ENCODE measurements around the gene PRR35.

- TF ChIP-seq MXI1 (IDR thresholded peaks at IDR 0.05; ENCODE audit: borderline replicate concordance, low read depth, low read length): no peak
- TF ChIP-seq CTCF (conservative IDR thresholded peaks at IDR 0.05; ENCODE audit: low read depth, low read length): no peak
- no peak for TF ChIP-seq USF2 (IDR thresholded peaks at IDR 0.05; ENCODE audit: low read depth, low read length)
- no peak for TF ChIP-seq NFE2L2 (IDR thresholded peaks at IDR 0.05; ENCODE audit: low read depth, low read length)
- TF ChIP-seq RAD21 (IDR thresholded peaks at IDR 0.05; ENCODE audit: low read length): no peak
- TF ChIP-seq ELK1 (IDR thresholded peaks at IDR 0.05; ENCODE audit: borderline replicate concordance, low read depth, low read length): no peak
- TF ChIP-seq BHLHE40 (IDR thresholded peaks at IDR 0.05; ENCODE audit: low read depth, low read length): no peak
- no peak for TF ChIP-seq POLR2A (IDR thresholded peaks at IDR 0.05; ENCODE audit: low read depth, low read length)
- no peak for TF ChIP-seq RFX5 (IDR thresholded peaks at IDR 0.05; ENCODE audit: low read depth, low read length)
- TF ChIP-seq RCOR1 (IDR thresholded peaks at IDR 0.05; ENCODE audit: insufficient replicate concordance, low read length): no peak
- no peak for TF ChIP-seq MAFK (IDR thresholded peaks at IDR 0.05; ENCODE audit: low read depth, low read length)
These were observed 20.1 kb downstream of the PRR35 start for GRCh38 chr16:580141-580945.
